Raji (cell line): Measurements from ENCODE around the gene GRIK4.

ENCODE experiments used
- POLR2A ChIP-seq: IDR thresholded peaks from 2 replicates; pipeline ENCODE4 v1.6.1; 2011; ENCODE audit warnings: low read depth, low read length, control low read depth; ENCODE audit not compliant: insufficient read depth

The GRIK4 gene

GRCh38 chr11:120898568-120898967, 387.0 kb downstream of the GRIK4 start:
- TF ChIP-seq POLR2A = no peak

- TF ChIP-seq POLR2A = no peak
Measured at GRCh38 chr11:120899720-120900119, 388.2 kb downstream of the GRIK4 start.

DNA sequence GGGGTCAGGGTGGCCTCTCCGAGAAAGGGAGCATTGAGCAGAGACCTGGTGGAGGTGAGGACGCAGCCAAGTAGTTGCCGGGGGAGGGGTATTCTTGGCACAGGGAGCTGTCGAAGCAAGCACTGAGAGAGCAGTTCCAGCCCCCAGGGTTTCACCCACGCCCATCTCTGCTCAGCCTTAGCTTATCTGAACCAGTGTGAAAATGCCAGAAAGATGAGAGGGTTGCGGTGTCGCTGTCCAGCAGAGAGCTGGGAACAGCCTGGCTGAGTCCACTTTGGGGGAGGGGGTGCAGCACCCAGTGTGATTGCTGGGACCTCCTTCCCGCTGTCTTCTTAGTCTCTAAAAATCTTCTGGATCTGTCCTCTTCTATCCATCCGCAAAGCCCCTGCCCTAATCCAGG, 389.1 kb downstream of the GRIK4 start:
- TF ChIP-seq POLR2A = no peak

DNA sequence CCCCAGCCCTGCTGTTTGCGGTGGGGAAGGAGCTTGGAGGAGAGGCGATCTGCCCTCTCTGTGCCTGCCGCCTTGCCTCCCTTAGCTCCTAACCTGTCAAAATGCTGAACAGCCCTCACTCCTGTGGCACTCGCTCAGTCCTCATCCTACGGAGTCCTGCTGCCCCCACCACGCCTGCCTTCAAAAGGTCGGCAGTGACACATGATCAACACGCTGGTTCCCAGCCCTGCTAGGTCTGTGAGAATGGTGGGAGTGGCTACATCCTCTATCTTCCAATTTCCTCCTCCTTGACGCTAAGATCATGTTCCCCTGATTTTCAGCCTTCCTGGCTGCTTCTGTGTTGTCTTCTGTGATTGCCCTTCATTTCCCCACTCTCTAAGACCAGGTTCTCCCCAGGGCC, 392.1 kb downstream of the GRIK4 start:
- no peak for TF ChIP-seq POLR2A

- no peak for TF ChIP-seq POLR2A
Measured at GRCh38 chr11:120904116-120904515, 392.6 kb downstream of the GRIK4 start.

DNA sequence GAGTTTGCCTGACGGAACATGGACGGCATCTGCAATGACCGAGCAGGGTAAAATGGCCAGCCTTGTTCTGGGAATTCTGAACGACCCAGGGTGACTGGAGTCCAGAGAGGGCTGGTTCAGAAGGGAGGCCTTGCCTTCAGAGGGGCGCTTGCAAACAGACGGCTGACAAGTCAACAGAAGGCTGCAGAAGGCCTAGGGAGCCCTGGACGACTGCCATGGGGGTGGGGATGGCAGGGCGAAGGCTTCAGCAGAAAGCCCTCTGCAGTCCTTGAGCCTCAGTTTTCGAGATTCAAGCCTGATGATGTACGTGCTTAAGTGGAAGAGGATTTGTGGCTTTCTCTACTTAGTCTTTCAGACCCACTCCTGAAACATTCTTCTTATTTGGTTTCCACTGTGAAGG, 395.2 kb downstream of the GRIK4 start:
- no peak for TF ChIP-seq POLR2A

- no peak for TF ChIP-seq POLR2A
Measured at GRCh38 chr11:120907971-120908370, 396.4 kb downstream of the GRIK4 start.

- no peak for TF ChIP-seq POLR2A
Measured at GRCh38 chr11:120908461-120909181, 397.1 kb downstream of the GRIK4 start.

DNA sequence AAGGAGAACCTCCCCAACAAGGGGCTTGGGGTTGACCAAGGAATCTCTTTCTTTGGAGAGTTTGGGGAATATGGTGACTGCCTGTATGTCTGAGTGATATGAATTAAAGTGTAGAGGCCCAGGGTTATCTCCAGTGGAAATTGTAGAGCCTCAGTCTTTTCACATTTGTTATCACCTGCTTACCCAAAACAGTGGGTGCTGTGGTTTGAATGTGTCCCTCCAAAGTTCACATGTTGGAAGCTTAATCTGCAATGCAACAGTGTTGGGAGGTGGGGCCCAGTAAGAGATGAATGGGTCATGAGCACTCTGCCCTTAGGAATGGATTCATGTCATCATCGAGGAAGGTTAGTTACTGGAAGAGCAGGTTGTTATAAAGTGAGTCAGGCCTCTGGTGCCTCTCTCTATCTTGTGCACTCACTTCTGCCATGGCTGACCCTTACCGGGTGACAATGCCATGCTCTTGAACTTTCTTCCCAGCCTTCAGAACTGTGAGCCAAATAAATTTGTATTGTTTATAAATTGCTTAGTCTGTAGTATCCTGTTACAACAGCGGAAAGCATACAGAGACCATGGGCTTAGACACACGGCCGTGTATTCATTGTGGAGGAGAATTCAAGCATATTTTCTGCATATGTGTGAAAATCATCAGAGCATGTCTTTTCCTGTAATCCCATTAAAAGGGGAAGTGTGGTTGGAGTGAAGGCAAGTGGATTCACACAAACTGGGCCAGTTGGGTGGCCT, 398.3 kb downstream of the GRIK4 start:
- no peak for TF ChIP-seq POLR2A

GRCh38 chr11:120911943-120912342, 400.4 kb downstream of the GRIK4 start:
- TF ChIP-seq POLR2A = no peak

DNA sequence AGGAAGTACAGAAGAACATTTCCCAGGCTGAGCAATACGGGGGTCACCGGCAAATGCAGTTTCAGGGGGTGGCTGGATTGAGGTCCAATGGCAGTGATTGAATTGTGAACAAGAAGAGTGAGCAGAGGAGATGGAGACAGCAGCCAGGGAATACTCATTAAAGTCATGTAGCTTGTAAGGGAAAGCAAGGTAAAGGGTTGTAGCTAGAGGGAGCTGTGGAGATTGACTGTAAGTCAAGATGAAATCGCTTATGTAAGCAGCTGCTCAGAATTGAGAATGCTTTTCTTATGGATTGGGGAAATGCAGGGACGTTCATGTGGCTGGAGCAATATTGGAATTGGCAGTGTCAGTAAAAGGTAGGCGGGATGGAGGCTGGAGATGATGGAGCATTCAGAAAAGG, 401.0 kb downstream of the GRIK4 start:
- TF ChIP-seq POLR2A = no peak

DNA sequence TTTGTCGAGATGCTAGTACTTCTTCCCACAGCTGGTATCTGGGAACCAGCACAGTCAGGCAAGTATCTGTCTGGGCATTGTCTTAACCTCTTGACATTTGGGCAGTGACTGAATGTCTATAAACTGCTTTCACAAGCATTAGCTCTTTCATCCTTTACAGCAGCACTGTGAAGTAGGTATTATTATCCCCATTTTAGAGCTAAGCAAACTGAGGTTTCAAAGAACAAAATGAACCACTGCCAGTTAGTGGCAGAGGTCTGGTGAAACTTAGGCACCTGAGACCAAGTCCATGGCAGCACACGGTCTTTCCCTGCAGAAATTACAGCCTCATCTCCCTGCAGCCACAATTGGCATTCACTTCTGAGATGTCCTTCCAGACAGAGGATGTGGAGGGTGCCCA, 401.4 kb downstream of the GRIK4 start:
- TF ChIP-seq POLR2A = no peak

GRCh38 chr11:120914021-120914420, 402.5 kb downstream of the GRIK4 start:
- TF ChIP-seq POLR2A = no peak

DNA sequence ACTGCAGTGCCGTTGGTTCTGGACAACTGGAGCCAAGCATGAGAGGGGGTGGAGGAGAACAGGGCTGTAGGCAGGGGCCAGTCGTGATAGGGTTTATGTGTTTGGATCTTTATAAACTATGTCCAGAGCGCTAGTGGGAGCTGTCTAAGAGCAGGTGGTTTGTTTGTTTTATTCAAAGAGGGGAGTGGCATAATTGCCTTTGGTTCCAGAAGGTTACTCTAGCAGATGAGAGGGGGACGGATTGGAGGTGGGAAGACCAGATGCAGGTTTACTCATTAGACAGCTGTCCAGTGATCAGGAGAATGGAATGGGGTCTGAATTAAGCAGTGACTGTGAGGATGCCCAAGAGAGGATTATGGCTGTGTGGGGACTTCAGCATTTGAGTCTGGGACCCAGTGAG, 403.1 kb downstream of the GRIK4 start:
- no peak for TF ChIP-seq POLR2A

GRCh38 chr11:120917559-120918239, 406.2 kb downstream of the GRIK4 start:
- no peak for TF ChIP-seq POLR2A

DNA sequence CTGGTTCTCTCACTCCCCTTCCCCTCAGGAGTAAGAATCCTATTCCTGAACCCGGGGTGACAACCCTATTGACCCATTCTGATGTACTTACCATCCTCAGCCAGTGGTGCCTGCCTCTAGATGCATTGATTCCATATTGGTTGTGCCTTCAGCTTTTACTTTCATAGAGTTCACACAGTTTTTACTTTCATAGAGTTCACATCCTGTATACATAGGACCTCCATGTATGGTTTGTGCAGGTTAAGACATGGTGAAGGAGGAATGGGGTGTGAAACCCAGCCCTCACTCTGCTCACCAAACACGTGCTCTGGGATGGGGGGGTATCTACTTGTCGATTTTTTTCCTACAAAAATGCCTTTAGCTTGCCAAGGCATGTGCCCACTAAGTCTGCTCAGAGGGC, 406.7 kb downstream of the GRIK4 start:
- no peak for TF ChIP-seq POLR2A
